HG03025 (cell line): ENCODE data around the gene AMIGO2.
"Not testable (repeated sequence)": the region's sequence is repeated elsewhere in the genome, so short reads cannot be mapped to it uniquely, and the experiment has no call there.

ENCODE experiments used
- ATAC-seq: cut with Tn5 transposase; IDR thresholded peaks from one replicate; pipeline ENCODE4 v1.9.1; 2021; ENCODE audit warnings: mild to moderate bottlenecking, moderate library complexity; ENCODE audit not compliant: unreplicated experiment, low FRiP score

Gene AMIGO2

DNA sequence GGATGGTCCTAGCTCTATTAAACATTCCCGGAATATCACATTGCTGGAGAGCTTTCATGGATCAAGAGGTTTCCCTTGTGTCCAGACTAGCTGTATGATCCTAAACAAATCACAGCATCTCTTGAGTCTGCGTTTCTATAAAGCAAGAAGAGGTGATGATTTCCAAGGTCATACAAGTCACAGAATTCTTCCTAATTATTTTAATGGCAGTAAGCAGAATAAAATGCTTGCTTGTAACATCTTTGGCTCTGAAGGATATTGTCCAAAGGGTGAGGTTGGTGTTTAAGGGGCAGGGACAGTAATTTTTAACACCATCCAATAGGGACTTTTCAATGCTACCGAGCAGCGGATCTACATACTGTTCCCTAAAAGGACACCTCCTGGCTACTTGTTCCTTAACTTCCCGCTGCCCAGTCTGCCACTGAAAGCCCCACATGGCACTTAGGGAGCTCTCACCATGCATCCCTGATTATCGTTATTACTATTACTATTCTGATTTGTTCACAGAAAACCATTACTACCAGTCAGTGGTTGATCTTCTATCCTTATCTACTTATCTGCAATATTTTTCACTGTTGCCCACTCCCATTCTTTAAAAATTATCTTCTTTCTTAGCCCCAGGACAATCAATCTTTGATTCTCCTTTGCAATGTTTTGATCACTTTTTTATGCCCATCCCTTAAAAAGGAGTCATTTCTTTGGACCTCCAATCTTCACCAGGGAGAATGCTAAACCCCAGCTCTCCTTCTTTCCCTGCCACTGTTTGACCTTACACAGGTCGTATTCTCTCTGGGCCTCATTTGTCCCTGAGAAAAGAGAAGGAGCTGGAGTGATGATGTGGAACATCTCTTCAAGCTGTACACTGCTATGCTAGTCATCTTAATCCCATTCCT lies 4.3 kb downstream of the AMIGO2 start:
- no peak for ATAC-seq

DNA sequence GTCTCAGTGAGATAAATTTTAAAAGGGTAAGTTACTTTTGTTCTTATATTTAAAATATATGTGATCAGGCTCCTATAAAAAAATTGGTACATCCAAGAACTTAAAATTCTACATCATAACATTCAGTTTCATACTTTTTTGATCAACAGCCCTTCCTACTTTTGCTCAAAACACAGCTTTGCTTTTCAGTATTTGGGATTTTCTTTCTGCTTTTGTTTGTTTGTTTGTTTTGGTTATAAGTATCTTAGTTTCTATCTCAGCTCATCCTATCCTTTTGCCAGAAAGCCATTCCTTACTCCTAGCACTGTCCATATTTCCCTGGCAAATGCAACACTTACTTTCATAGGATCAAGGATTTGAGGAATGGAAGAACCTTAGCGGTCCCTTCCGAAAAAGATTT lies 5.0 kb downstream of the AMIGO2 start:
- ATAC-seq, result no peak

DNA sequence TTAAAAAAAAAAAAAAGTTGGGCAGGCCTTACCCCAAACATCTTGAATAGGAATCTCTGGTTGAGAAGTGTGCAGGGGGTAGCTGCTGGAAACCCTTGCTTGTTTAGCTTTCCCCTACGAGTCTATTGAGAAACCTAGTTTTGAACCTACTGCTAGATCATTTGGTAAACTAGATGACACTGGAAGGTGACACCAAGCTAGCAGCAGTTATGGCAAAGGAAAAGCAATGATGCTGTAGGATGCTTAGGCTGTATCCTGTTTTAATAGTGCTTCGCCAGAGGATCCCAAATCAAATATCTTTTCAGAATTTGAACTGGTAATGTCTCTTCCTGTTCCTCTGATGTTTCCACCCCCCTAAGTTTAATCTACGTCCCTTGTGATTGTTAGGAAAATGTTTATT lies 5.8 kb downstream of the AMIGO2 start:
- no peak for ATAC-seq

DNA sequence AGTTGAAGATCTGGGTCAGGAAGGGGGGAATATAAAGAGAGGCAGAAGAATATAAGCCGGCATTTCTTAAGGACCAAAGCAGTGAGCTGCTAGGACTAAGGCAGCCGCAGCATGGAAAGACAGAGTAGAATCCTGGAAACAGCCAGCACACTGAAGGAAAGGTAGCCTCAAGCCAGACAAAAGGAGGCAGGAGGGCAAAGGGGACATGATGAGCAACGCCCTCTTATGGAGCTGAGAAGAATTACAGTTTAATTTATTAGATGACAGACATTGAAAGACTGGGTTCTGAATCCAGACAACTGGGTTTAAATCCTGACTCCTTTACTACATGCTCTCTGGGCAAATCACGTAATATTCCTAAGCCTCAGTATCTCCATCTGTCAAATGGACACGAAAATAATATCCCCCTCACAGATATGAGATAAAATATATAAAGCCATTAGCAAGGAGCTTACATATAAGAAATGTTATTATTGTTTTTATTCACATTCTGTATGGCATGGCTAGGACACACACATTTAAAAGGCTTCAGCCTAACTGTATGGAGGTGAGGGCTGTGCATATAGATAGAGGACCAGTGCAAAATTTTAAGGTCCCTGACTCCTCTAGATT lies 8.4 kb downstream of the AMIGO2 start:
- ATAC-seq, result no peak

DNA sequence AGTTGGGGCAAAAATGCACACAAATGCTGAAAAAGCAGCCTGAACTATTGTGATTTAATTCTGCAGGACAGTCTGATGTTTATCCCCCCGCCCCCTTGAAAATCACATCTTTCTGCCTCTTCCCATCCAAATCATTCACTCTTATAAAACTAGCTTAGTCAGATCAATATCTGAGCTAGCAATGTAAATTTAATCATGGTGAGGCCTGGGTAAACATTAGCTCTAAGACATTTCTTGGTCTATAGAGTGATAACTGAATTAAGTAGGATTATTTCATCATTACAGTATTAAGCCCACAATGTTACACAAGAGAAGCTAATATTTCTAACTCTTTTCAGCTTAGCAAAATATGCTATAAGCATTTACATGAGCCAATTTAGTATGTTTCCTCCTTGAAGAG lies 9.4 kb downstream of the AMIGO2 start:
- no peak for ATAC-seq

DNA sequence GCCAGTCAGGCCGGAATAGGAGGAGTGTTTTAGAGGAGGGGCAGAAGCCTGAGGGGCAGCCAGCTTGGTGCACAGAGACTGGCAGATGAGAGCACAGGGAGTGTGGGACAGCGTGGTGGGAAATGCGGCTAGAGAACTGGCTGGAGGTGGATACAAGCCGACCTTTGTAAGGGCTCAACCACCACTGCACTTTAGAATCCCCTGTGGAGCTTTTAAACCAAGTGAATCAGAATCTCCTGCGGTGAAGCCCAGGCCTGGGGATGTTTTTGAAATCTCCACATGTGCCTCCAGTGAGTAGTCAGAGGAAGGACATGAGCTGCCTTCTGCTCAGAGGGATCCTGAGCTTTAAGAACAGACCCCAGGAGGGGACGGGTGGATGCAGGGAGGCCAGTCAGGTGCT lies 11.2 kb downstream of the AMIGO2 start:
- ATAC-seq, result no peak

DNA sequence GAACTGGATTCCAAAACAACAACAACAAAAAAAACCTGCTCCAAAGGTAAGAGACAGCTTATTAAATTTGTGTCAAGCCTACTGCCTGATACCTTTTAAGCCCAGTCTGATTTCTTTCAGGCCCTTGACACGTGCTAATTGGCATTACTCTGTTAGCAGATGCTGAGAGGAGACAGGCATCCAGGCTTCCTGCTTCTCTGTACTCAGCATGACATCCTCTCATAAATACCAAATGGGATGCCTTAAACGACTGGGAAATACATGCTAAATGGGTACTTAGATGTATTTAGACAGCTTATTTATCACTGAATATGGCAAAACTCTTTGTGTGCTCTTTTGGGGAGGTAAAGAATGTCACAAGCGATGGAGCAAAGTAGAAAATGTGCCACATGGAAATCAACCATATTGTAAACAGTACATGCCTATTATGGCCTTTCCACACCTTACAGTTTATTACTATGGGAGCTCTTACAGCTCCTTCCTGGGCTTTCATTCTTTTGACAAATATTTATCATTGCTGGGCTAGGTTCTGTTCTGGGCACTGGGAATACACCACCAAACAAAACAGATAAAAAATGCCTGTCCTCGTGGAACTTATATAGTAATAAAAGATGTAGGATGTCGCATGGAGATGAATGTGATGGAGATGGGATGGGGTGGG lies 11.9 kb downstream of the AMIGO2 start:
- no peak for ATAC-seq

DNA sequence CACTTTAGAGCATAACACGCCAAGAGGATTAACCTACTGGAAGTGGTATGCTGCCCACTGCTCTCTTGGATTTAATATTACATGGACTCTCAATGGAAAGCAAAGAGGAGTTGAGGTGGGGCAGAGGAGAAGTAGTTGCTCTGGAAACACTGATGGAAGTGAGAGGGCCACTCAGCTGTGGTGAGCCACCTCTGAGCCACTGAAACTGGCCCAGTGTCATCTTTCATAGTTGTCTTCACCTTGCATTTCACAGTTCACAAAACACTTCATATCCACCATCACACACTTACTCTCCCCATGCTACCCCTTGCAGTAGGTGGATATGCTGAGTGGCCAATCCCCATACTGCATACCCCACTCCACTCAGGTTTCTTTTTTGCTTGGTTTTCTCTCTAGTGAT lies 12.6 kb downstream of the AMIGO2 start:
- no peak for ATAC-seq

DNA sequence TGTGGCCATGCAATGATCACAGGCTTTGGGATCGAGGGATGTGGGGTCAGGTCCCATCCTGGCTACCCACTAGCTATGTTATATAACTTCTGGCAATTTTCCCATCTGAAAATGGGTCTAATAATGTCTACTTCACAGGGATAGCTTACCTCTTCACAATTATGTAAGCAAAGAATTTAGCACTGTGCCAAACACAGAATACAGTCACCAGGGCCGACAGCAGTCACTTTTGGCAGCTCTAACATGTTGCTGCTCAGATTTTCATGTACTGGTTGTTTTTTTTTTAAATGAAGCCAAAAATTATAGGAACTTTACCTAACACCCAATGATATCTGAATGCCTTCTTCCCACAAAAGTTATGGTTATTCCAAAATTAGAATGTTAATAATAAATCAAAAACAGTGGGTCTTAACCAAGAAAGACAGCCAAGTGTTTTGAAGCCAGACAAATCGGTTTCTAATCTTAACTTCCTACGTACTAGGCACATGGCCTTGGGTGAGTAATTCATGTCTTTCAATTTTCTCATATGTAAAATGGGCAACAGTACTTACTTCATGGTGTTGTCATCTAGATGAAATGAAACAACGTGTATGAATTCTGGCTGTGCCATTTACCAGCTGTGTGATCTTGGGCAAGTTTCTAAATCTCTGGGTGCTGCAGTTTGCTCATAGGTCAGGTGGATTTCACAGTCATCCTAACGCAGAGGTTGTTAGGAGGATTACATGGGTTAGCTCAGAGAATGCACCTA lies 13.3 kb downstream of the AMIGO2 start:
- ATAC-seq, result no peak

DNA sequence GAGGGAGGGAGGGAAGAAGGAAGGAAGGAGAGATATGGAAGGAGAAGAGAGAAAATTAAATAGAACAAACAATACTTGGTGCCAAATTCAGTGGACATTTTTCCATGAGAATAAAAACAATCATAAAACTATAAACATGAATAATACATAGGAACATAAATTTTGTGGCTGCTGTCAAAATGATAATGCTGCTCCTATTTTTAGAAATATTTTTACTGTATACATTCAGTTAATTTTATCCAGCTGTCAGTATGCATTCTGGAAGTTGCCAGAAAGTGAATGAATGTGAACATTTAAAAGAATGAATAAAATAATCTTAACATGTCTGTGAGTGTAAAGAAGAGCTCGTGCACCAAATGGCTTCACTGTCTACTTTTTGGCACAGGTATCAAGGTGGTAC lies 14.2 kb downstream of the AMIGO2 start:
- no peak for ATAC-seq

DNA sequence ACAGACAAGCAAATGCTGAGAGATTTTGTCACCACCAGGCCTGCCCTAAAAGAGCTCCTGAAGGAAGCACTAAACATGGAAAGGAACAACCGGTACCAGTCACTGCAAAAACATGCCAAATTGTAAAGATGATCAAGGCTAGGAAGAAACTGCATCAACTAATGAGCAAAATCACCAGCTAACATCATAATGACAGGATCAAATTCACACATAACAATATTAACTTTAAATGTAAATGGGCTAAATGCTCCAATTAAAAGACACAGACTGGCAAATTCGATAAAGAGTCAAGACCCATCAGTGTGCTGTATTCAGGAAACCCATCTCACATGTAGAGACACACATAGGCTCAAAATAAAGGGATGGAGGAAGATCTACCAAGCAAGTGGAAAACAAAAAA lies 21.1 kb downstream of the AMIGO2 start:
- not testable (repeated sequence) for ATAC-seq

DNA sequence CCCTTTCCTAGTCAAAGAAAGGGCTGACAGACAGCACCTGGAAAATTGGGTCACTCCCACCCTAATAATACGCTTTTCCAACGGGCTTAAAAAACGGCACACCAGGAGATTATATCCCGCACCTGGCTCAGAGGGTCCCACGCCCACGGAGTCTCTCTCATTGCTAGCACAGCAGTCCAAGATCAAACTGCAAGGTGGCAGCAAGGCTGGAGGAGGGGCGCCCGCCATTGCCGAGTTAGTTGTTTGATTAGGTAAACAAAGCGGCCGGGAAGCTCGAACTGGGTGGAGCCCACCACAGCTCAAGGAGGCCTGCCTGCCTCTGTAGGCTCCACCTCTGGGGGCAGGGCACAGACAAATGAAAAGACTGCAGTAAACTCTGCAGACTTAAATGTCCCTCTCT lies 22.8 kb downstream of the AMIGO2 start:
- ATAC-seq, result not testable (repeated sequence)

DNA sequence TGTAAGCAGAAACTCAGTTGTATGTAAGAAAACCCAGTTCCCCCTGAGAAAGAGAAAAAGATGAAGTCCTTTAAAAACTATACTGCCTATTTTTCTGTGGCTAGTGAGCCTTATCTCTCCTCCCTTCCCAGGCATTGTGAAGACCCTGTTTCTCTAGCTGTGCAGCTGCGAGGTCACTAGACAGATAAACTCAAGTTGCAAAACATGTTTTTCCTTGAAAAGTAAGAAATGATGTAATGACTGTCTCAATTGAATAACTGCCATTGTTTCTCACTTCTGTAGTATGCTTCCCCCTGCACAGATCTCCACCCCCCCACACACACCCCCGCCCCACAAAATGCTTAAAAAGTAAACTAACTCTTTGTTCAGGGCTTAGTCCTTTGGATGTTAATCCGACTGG lies 23.9 kb downstream of the AMIGO2 start:
- not testable (repeated sequence) for ATAC-seq

DNA sequence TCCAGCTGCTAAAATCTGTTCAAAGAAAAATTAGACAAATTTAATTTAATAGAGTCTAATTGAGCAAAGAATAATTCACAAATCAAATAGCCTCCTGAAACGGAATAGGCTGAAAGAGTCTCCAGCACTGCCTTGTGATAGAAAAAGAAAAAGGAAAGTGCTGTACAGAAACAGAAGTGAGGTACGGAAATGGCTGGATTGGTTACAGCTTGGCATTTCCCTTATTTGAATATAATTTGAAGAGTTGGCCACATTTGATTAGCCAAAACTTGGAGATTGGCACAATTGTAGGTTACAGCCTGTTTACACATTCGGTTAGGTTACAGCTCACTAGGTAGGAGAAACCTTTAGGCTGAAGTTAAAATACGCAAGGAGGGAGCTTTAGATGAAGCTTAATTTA lies 25.1 kb downstream of the AMIGO2 start:
- no peak for ATAC-seq

DNA sequence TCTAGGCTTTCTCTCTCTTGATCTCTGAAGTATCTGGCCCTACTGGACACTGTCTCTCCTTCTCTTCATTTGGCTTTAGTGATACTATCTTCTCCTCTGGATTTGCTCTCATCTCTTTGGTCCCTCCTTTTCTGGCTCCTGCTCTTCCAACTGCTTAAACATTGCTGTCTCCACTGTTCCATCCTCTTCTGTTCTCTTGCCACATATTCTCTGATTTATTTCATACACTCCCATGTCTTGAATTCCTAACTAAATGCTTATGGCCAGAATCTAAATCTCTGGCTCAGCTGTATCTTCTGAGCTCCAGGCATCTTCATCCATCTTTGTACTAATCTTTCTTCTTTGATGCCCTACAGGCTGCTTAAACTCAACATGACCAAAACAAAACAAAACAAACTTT lies 25.8 kb downstream of the AMIGO2 start:
- ATAC-seq, result no peak

DNA sequence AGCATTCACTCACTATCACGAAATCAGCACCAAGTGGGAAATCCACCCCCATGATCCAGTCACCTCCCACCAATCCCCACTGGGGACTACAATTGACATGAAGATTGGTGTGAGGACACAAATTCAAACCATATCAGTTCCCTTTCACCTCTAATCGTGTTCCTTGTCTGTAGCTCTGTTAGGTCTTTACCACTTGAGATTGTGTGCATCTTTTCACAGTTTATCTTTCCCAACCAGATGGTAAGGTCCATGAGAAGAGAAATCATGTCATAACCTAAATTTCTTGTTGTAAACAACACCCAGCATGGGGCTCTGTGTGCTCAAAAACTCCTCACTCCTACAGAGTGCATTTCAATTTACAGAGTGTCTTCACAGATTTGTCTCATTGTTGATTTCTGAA lies 27.5 kb downstream of the AMIGO2 start:
- no peak for ATAC-seq

DNA sequence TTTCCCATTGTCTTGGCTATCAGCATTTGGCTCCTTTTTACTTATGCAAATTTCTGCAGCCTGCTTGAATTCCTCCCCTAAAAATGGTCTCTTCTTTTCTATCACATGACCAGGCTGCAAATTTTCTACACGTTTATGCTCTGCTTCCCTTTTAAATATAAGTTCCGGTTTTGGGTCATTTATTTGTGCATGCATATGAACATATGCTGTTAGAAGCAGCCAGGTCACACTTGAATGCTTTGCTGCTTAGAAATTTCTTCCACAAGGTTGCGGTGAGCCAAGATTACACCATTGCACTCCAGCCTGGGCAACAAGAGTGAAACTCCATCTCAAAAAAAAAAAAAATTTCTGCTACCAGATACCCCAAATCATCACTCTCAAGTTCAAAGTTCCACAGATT lies 28.5 kb downstream of the AMIGO2 start:
- not testable (repeated sequence) for ATAC-seq

DNA sequence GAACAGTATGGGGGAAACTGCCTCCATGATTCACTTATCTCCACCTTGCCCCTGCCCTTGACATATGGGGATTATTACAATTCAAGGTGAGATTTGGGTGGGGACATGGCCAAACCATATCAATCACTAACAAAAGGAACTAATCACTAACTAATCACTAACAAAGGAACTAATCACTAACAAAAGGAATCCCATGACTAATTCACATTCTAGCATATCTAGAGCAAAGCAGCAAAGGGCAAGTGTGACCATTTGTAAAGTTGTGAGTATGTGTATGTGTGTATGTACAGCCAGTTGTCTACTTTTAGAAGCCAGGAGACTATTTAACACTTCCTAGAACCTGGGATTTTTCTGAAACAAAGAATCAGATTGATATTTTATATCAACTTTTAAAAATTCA lies 31.2 kb downstream of the AMIGO2 start:
- no peak for ATAC-seq

DNA sequence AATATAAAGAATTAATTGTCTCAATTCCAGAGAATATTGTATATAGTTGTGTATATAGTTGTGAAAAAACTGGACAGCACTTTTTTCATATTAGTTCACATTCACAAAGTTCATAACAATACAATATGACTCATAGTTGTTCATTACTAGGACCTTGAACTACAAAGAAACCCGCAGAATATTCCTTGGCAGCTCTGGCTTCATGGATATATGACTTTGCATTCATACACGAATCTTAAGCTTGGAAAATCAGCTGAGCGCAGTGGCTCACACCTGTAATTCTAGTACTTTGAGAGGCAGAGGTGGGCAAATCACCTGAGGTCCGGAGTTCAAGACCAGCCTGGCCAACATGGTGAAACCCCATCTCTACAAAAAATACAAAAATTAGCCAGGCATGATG lies 38.4 kb downstream of the AMIGO2 start:
- no peak for ATAC-seq

DNA sequence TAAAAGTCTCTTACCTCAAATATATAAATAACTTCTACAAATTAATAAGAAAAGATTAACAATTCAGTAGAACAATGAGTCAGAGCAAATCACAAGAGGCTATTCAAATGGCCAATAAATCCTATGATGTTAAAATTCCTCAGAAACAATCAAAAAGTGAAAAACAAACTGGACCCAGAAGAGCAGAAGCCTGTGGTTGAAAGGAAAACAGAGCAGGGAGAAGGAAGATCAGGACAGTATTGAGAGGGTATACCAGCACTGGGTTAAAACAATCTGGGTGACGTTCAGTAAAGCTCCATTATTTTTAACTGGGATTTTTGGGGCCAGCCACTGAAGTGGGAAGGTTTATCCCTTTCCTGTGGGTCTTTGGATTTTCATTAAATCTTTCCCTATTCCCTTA lies 40.0 kb downstream of the AMIGO2 start:
- ATAC-seq, result no peak

DNA sequence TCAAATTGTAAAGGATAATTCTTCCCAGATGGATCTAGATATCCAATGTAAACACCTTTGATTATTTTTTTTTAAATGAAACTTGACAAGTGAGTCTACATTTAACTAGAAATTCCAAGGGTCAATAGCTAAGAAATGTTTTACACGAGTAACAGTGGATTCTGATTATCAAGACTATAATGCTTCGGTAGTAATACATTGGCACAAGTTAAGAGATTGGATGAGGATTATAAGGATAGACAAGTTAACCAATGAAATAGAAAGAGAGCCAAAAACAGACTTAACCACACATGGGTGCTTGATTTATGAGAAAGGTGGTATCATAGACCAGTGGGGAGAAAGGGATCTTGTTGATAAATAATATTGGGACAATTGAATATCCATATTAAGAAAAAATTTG lies 40.7 kb downstream of the AMIGO2 start:
- ATAC-seq, result no peak
